WTC11 (cell line): ENCODE data around the gene CLHC1. TPM values are rescaled to one million over a fixed set of nuclear protein-coding genes. Genes with fewer than 3 reads are reported as not detected.
"Not testable (repeated sequence)": the region's sequence is repeated elsewhere in the genome, so short reads cannot be mapped to it uniquely, and the experiment has no call there.

ENCODE experiments used
- ATAC-seq: fragments of 200-7000 bp; cut with Tn5 transposase; 2 replicates; pipeline ENCODE4 v1.10.0; 2021; ENCODE audit warnings: mild to moderate bottlenecking, moderate library complexity
- CTCF ChIA-PET: fragments of 300-600 bp; sonication (Branson Sonifier 250); formaldehyde crosslinking; loops from one replicate; lab custom pipeline; 2021; ENCODE audit warnings: antibody characterized with exemption; lab: Charles Lee
- POLR2A ChIA-PET: fragments of 350-600 bp; sonication (Branson Sonifier 250); formaldehyde crosslinking; loops from one replicate; lab custom pipeline; 2021; ENCODE audit warnings: antibody characterized with exemption; lab: Charles Lee
- DNase-seq: peaks from one replicate; pipeline ENCODE4 v3.0.0; 2021; ENCODE audit warnings: low spot score
- H3K27ac Mint-ChIP-seq: 2 replicates; pipeline ENCODE4 v1.8.0; 2021; ENCODE audit warnings: mixed read lengths
- H3K27me3 Mint-ChIP-seq: 2 replicates; pipeline ENCODE4 v1.8.0; 2021; ENCODE audit warnings: low read depth, mild to moderate bottlenecking, moderate library complexity, mixed read lengths
- H3K36me3 Mint-ChIP-seq: 2 replicates; pipeline ENCODE4 v1.8.0; 2021; ENCODE audit warnings: mixed read lengths
- H3K4me1 Mint-ChIP-seq: 2 replicates; pipeline ENCODE4 v1.8.0; 2022; ENCODE audit warnings: mixed read lengths
- H3K4me3 Mint-ChIP-seq: 2 replicates; pipeline ENCODE4 v1.8.0; 2021; ENCODE audit warnings: mild to moderate bottlenecking, moderate library complexity, mixed read lengths
- H3K9me3 Mint-ChIP-seq: 2 replicates; pipeline ENCODE4 v1.8.0; 2021; ENCODE audit warnings: mixed read lengths
- ATF6 ChIP-seq: sonication (generic); formaldehyde crosslinking; IDR thresholded peaks from 2 replicates; pipeline ENCODE4 v1.8.1; 2023; ENCODE audit warnings: mild to moderate bottlenecking, missing genetic modification reagents
- CREB1 ChIP-seq: sonication (generic); formaldehyde crosslinking; IDR thresholded peaks from 2 replicates; pipeline ENCODE4 v1.8.0; 2023; ENCODE audit warnings: mild to moderate bottlenecking, missing genetic modification reagents
- ESRRA ChIP-seq: sonication (generic); formaldehyde crosslinking; IDR thresholded peaks from 2 replicates; pipeline ENCODE4 v1.8.1; 2022; ENCODE audit warnings: mild to moderate bottlenecking, missing genetic modification reagents, borderline replicate concordance
- ETV6 ChIP-seq: sonication (generic); formaldehyde crosslinking; IDR thresholded peaks from 2 replicates; pipeline ENCODE4 v1.8.1; 2022; ENCODE audit warnings: mild to moderate bottlenecking, missing genetic modification reagents
- FOXP4 ChIP-seq: sonication (generic); formaldehyde crosslinking; IDR thresholded peaks from 2 replicates; pipeline ENCODE4 v1.8.0; 2022; ENCODE audit warnings: mild to moderate bottlenecking, missing genetic modification reagents
- HMGXB4 ChIP-seq: sonication (generic); formaldehyde crosslinking; IDR thresholded peaks from 2 replicates; pipeline ENCODE4 v1.8.1; 2023; ENCODE audit warnings: mild to moderate bottlenecking, moderate library complexity, missing genetic modification reagents
- JAZF1 ChIP-seq: fragments of 250-450 bp; sonication (Bioruptor Pico); IDR thresholded peaks from 2 replicates; pipeline ENCODE4 v1.9.0; 2021; ENCODE audit warnings: moderate library complexity, mild to moderate bottlenecking, inconsistent platforms
- JUN ChIP-seq: sonication (generic); formaldehyde crosslinking; IDR thresholded peaks from 2 replicates; pipeline ENCODE4 v1.8.0; 2023; ENCODE audit warnings: mild to moderate bottlenecking, missing genetic modification reagents
- NR2C2 ChIP-seq: sonication (generic); formaldehyde crosslinking; IDR thresholded peaks from 2 replicates; pipeline ENCODE4 v1.8.0; 2022; ENCODE audit warnings: mild to moderate bottlenecking, missing genetic modification reagents
- OVOL2 ChIP-seq: fragments of 250-450 bp; sonication (Bioruptor Pico); IDR thresholded peaks from 2 replicates; pipeline ENCODE4 v1.9.0; 2021; ENCODE audit warnings: mild to moderate bottlenecking, borderline replicate concordance
- ZBTB43 ChIP-seq: sonication (generic); formaldehyde crosslinking; IDR thresholded peaks from 2 replicates; pipeline ENCODE4 v1.8.1; 2023; ENCODE audit warnings: mild to moderate bottlenecking, missing genetic modification reagents
- ZNF138 ChIP-seq: sonication (generic); formaldehyde crosslinking; conservative IDR thresholded peaks from 2 replicates; pipeline ENCODE4 v1.8.1; 2022; ENCODE audit warnings: mild to moderate bottlenecking, moderate library complexity, missing genetic modification reagents
- ZNF416 ChIP-seq: fragments of 250-450 bp; sonication (Bioruptor Pico); IDR thresholded peaks from 2 replicates; pipeline ENCODE4 v1.9.0; 2021; ENCODE audit warnings: mild to moderate bottlenecking, inconsistent platforms
- ZSCAN18 ChIP-seq: fragments of 250-450 bp; sonication (Bioruptor Pico); IDR thresholded peaks from 2 replicates; pipeline ENCODE4 v2.1.2; 2022; ENCODE audit warnings: mild to moderate bottlenecking, moderate library complexity
- total RNA-seq: library from RNA; stranded (reverse); gene quantifications from 3 replicates; pipeline ENCODE4 v1.2.3, GENCODE V29; 2021
- TF ChIP-seq, protein P1 (sequence below): sonication (generic); formaldehyde crosslinking; IDR thresholded peaks from 2 replicates; pipeline ENCODE4 v1.8.1; 2022; ENCODE audit warnings: mild to moderate bottlenecking, missing genetic modification reagents, moderate library complexity, borderline replicate concordance

CLHC1 gene
- total RNA-seq, 1 experiment from 2014 or later: 7.5 TPM

DNA sequence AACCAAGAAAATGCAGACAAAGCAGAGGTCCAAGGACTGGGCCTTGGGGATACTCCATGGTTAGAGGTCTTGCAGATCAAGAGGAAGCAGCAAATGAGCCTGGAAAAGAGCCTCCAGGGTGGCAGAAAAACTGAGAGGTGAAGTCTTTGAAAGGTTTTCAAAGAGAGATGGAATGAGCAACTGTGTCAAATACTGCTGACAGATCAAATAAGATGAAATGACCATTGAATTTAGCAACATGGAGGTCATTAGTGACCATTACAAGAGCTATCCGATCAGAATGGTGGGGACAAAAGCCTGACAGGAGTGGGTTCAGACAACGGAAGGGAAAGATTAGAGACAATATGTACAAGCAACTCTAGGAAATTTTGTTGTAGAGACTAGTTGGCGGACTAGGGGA, 1.5 kb downstream of the CLHC1 start (continued):
- TF ChIP-seq HMGXB4 (CRISPR knock-in tag) (no peak), NR2C2 (no peak), ESRRA (no peak)

- Mint-ChIP-seq H3K27me3 (no peaks in the 10 kb centered on the region), H3K27ac (peak overlapping the region; percentile 52; the same call in 1 of the 2 replicates), H3K9me3 (no peaks in the 10 kb centered on the region), H3K4me3 (no peak overlapping the region), H3K4me1 (peaks cover 26% of the 10 kb centered on the region), H3K36me3 (peaks cover 20% of the 10 kb centered on the region)
- ChIA-PET POLR2A (interaction anchor here (0.6 kb wide), 1 partner anchor 27 kb away, joined by 3 read pairs; no protein-coding TSS in a partner anchor), CTCF (no interaction called here)
- DNase-seq: no peak
- no peak for ATAC-seq
- TF ChIP-seq ATF6: no peak
- TF ChIP-seq ZNF416: no peak
- TF ChIP-seq JAZF1 (CRISPR knock-in tag): no peak
Measured at GRCh38 chr2:55229221-55229620, 2.9 kb downstream of the CLHC1 start.

GRCh38 chr2:55228226-55228563, 3.9 kb downstream of the CLHC1 start:
- Mint-ChIP-seq H3K4me1 (peaks cover 18% of the 10 kb centered on the region), H3K4me3 (no peak overlapping the region), H3K9me3 (no peaks in the 10 kb centered on the region), H3K27ac (no peak overlapping the region), H3K27me3 (no peaks in the 10 kb centered on the region), H3K36me3 (peaks cover 9% of the 10 kb centered on the region)
- POLR2A ChIA-PET: no interaction called here
- CTCF ChIA-PET: no interaction called here
- DNase-seq: no peak
- no peak for TF ChIP-seq ZNF138 (CRISPR knock-in tag)
- TF ChIP-seq JAZF1 (CRISPR knock-in tag): no peak
- TF ChIP-seq JUN: no peak
- no peak for TF ChIP-seq FOXP4 (CRISPR knock-in tag)
- TF ChIP-seq OVOL2 (CRISPR knock-in tag): no peak
- TF ChIP-seq ZBTB43 (CRISPR knock-in tag): no peak
- no peak for TF ChIP-seq ETV6 (CRISPR knock-in tag)
- no peak for TF ChIP-seq CREB1 (CRISPR knock-in tag)
- no peak for TF ChIP-seq ZSCAN18 (CRISPR knock-in tag)
- TF ChIP-seq, protein P1, sequence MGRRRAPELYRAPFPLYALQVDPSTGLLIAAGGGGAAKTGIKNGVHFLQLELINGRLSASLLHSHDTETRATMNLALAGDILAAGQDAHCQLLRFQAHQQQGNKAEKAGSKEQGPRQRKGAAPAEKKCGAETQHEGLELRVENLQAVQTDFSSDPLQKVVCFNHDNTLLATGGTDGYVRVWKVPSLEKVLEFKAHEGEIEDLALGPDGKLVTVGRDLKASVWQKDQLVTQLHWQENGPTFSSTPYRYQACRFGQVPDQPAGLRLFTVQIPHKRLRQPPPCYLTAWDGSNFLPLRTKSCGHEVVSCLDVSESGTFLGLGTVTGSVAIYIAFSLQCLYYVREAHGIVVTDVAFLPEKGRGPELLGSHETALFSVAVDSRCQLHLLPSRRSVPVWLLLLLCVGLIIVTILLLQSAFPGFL: no peak
- no peak for ATAC-seq

DNA sequence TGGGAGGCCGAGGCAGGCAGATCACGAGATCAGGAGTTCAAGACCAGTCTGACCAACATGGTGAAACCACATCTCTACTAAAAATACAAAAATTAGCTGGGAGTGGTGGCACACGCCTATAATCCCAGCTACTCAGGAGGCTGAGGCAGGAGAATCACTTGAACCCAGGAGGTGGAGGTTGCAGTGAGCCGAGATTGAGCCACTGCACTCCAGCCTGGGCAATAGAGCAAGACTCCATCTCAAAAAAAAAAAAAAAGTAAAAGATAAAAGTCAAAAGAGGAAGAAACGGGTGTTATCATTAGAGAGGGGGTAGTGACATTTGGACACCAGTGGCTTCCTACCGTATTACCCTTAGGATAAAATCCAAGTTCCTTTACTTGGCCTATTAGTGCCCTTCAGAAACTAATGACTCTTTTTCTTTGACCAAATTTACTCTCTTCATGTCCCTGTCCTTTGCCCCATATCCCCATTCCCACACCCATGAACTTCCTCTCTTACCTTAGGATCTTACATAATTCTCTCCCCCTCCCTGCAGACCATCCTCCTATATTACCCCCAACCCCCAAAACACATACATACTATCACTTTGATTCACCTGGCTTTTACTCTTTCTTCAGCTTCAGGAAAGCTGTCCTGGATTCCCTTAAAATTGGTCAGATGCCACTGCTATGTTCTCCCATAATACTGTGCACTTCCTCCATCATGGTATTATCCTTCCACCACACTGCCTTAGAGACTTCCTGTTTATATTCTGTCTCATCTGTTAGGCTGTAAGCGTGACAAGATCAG, 4.5 kb downstream of the CLHC1 start:
- H3K27me3 Mint-ChIP-seq, H3K4me3 Mint-ChIP-seq, H3K9me3 Mint-ChIP-seq, H3K27ac Mint-ChIP-seq, H3K36me3 Mint-ChIP-seq, ATAC-seq, CTCF ChIA-PET, POLR2A ChIA-PET, DNase-seq: not testable (repeated sequence)
- peaks cover 19% of the 10 kb centered on the region for H3K4me1 Mint-ChIP-seq
